GM23338 (cell line): Measurements from ENCODE around the gene ULBP1. TPM values are rescaled to one million over a fixed set of nuclear protein-coding genes. Genes with fewer than 3 reads are reported as not detected.
A peak's percentile ranks its signal among the peaks of the same experiment; 100 is the strongest.

ENCODE experiments used
- ATAC-seq: fragments of 200-7000 bp; cut with Tn5 transposase; 3 replicates; pipeline ENCODE4 v1.9.1; 2020
- DNase-seq: peaks from one replicate; pipeline ENCODE4 v3.0.0-alpha.2; 2015; ENCODE audit warnings: low spot score
- H2AFZ ChIP-seq: fragments of 200-600 bp; sonication (generic); 2 replicates; pipeline ENCODE4 v1.8.0; 2016; ENCODE audit warnings: antibody characterized with exemption, mild to moderate bottlenecking, moderate library complexity
- H3F3A ChIP-seq: fragments of 200-600 bp; sonication (generic); replicated peaks from 2 replicates; pipeline ENCODE4 v1.8.0; 2017; ENCODE audit warnings: antibody characterized with exemption, mixed run types, low read depth
- H3K27ac ChIP-seq: fragments of 200-600 bp; sonication (generic); 2 replicates; pipeline ENCODE4 v1.6.1; 2016; ENCODE audit warnings: low read depth
- H3K27me3 ChIP-seq: fragments of 200-600 bp; sonication (generic); 2 replicates; pipeline ENCODE4 v1.8.0; 2016; ENCODE audit warnings: mild to moderate bottlenecking, mixed run types, moderate library complexity; ENCODE audit not compliant: insufficient read depth
- H3K36me3 ChIP-seq: fragments of 200-600 bp; sonication (generic); 2 replicates; pipeline ENCODE4 v1.8.0; 2016; ENCODE audit warnings: mild to moderate bottlenecking; ENCODE audit not compliant: insufficient read depth
- H3K4me1 ChIP-seq: fragments of 200-600 bp; sonication (generic); 2 replicates; pipeline ENCODE4 v1.8.0; 2016; ENCODE audit warnings: mild to moderate bottlenecking, moderate library complexity; ENCODE audit not compliant: insufficient read depth
- H3K4me2 ChIP-seq: fragments of 200-600 bp; sonication (generic); 2 replicates; pipeline ENCODE4 v1.7.1; 2017; ENCODE audit warnings: mixed run types
- H3K4me3 ChIP-seq: fragments of 200-600 bp; sonication (generic); 2 replicates; pipeline ENCODE4 v1.6.1; 2016; ENCODE audit warnings: mixed run types
- H3K79me2 ChIP-seq: fragments of 200-600 bp; sonication (generic); replicated peaks from 2 replicates; pipeline ENCODE4 v1.8.0; 2017; ENCODE audit warnings: mild to moderate bottlenecking; ENCODE audit not compliant: insufficient read depth
- H3K9me2 ChIP-seq: fragments of 200-600 bp; sonication (generic); 2 replicates; pipeline ENCODE4 v1.8.0; 2017; ENCODE audit not compliant: insufficient read depth
- H4K20me1 ChIP-seq: fragments of 200-600 bp; sonication (generic); replicated peaks from 2 replicates; pipeline ENCODE4 v1.8.0; 2017; ENCODE audit warnings: mild to moderate bottlenecking; ENCODE audit not compliant: insufficient read depth
- H3K27ac Mint-ChIP-seq: 2 replicates; pipeline ENCODE4 v1.8.0; 2020; ENCODE audit warnings: inconsistent platforms, mild to moderate bottlenecking, moderate library complexity, mixed read lengths
- H3K27me3 Mint-ChIP-seq: 3 replicates; pipeline ENCODE4 v1.8.0; 2022; ENCODE audit warnings: low read depth, mild to moderate bottlenecking, moderate library complexity, mixed read lengths, inconsistent platforms; ENCODE audit not compliant: insufficient read depth, poor library complexity
- H3K36me3 Mint-ChIP-seq: 3 replicates; pipeline ENCODE4 v1.8.0; 2021; ENCODE audit warnings: low read depth, mild to moderate bottlenecking, inconsistent platforms, moderate library complexity, mixed read lengths
- H3K4me1 Mint-ChIP-seq: 3 replicates; pipeline ENCODE4 v1.8.0; 2020; ENCODE audit warnings: mild to moderate bottlenecking, inconsistent platforms, mixed read lengths
- H3K4me3 Mint-ChIP-seq: 3 replicates; pipeline ENCODE4 v1.8.0; 2021; ENCODE audit warnings: moderate library complexity, mild to moderate bottlenecking, inconsistent platforms, mixed read lengths
- H3K9me3 Mint-ChIP-seq: 3 replicates; pipeline ENCODE4 v1.8.0; 2020; ENCODE audit warnings: moderate library complexity, mild to moderate bottlenecking, inconsistent platforms, mixed read lengths
- CREB1 ChIP-seq: fragments of 250-450 bp; sonication (Bioruptor Pico); IDR thresholded peaks from 2 replicates; pipeline ENCODE4 v1.5.0; 2020; ENCODE audit warnings: low read depth, mild to moderate bottlenecking, moderate library complexity
- EZH2 ChIP-seq: fragments of 200-600 bp; sonication (generic); IDR thresholded peaks from one replicate; pipeline ENCODE4 v1.8.0; 2017; ENCODE audit warnings: antibody characterized with exemption, mild to moderate bottlenecking, low read depth; ENCODE audit not compliant: unreplicated experiment
- JUNB ChIP-seq: IDR thresholded peaks from one replicate; pipeline ENCODE4 v1.6.1; 2016; ENCODE audit warnings: antibody characterized with exemption; ENCODE audit not compliant: unreplicated experiment
- NANOG ChIP-seq: IDR thresholded peaks from 2 replicates; pipeline ENCODE4 v1.6.1; 2016; ENCODE audit warnings: antibody characterized with exemption, borderline replicate concordance
- POLR2AphosphoS5 ChIP-seq: IDR thresholded peaks from 2 replicates; pipeline ENCODE4 v1.6.1; 2016; ENCODE audit warnings: antibody characterized with exemption, low read depth
- STAT1 ChIP-seq: IDR thresholded peaks from one replicate; pipeline ENCODE4 v1.6.1; 2016; ENCODE audit warnings: antibody characterized with exemption; ENCODE audit not compliant: unreplicated experiment
- ZNF114 ChIP-seq: fragments of 250-450 bp; sonication (Bioruptor Pico); IDR thresholded peaks from 2 replicates; pipeline ENCODE4 v1.5.0; 2020; ENCODE audit warnings: mild to moderate bottlenecking, moderate library complexity
- ZNF331 ChIP-seq: fragments of 250-450 bp; sonication (Bioruptor Pico); IDR thresholded peaks from 2 replicates; pipeline ENCODE4 v1.5.0; 2020; ENCODE audit warnings: low read depth, mild to moderate bottlenecking, moderate library complexity
- long read RNA-seq: library from polyadenylated mRNA; unstranded; transcript quantifications from one replicate; pipeline ENCODE4 v2.0.0, GENCODE V29; 2020; ENCODE audit not compliant: unreplicated experiment
- polyA plus RNA-seq: library from polyadenylated mRNA; unstranded; fragments of >200 nt; fragmentation: Nextera tagmentation; extraction: Ambion mirVana; gene quantifications from 2 replicates; pipeline ENCODE4 v1.2.1, GENCODE V29; 2016
- total RNA-seq: library from RNA; depleted of rRNA; stranded (reverse); fragments of >200 nt; shearing (Covaris generic); gene quantifications from 2 replicates; pipeline ENCODE4 v1.2.3, GENCODE V29; 2014; rRNA removed
- TF ChIP-seq, protein P1 (sequence below): IDR thresholded peaks from 2 replicates; pipeline ENCODE4 v1.6.1; 2016; ENCODE audit warnings: antibody characterized with exemption
- TF ChIP-seq, protein P2 (sequence below), 2 experiments: fragments of 200-600 bp in 1 of 2; sonication (generic) in 1 of 2; conservative IDR thresholded peaks; 2 replicates each; pipeline versions ENCODE4 v1.5.1 to v1.6.1; 2016 to 2017; ENCODE audit warnings: antibody characterized with exemption in 2 of 2, low read depth in 2 of 2, mild to moderate bottlenecking in 2 of 2, moderate library complexity in 1 of 2
- TF ChIP-seq, protein P3 (sequence below): IDR thresholded peaks from one replicate; pipeline ENCODE4 v1.6.1; 2018; ENCODE audit warnings: antibody characterized with exemption; ENCODE audit not compliant: unreplicated experiment
- TF ChIP-seq, protein P4 (sequence below): fragments of 250-450 bp; sonication (Bioruptor Pico); IDR thresholded peaks from 2 replicates; pipeline ENCODE4 v1.5.0; 2020; ENCODE audit warnings: mild to moderate bottlenecking, moderate library complexity

The ULBP1 gene, protein sequence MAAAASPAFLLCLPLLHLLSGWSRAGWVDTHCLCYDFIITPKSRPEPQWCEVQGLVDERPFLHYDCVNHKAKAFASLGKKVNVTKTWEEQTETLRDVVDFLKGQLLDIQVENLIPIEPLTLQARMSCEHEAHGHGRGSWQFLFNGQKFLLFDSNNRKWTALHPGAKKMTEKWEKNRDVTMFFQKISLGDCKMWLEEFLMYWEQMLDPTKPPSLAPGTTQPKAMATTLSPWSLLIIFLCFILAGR
- total RNA-seq (1.0 and 1.7 TPM in 2 replicates), polyA plus RNA-seq (0.74 and 1.3 TPM in 2 replicates)
- long read RNA-seq, partial matches to known transcripts: 0 of 2 reads
- long read RNA-seq, other reads (novel, unspliced or antisense): 0 of 2 reads

DNA sequence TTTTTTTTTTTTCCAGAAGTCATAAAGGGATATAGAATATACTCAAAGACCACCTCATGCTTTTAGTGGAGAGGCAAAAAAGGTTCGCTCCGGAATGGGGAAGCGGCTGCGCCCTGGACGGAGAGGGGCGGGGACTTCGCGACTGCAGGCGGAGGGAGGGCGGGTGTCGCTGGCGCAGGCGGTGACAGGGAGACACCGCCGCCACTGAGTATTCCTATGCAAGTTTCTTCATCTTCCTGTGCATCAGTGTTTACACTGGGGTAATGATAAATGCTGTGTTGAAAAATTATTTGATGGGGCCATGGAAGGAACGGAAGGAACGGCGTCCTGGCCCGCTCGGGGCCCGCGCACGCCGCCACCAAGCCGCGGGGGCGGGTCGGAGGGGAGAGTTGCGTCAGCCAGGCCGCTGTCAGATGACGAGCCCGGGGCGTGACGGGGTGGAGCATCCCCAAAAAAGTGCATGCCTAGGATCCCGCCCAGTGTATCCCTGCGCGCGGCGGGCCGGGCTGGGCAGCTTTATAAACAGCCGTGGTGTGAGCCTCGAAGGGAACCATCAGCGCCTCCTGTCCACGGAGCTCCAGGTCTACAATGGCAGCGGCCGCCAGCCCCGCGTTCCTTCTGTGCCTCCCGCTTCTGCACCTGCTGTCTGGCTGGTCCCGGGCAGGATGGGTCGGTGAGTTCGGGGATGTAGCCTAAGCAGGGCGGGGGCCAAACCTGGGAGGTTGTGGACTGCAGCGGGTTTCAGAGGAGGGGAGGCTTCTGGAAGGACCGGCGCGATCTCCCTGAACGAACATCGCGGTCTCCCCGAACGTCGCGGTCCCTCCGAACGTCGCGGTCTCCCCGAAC is at the start of gene ULBP1:
TSS of gene ULBP1 (plus strand) at position 482 of the 846 bp plus-strand sequence. CDS start at position 589, 107 bp downstream.
- H2AFZ ChIP-seq: peak within 1 kb of the TSS; percentile 96
- H3K27ac Mint-ChIP-seq: peak within 1 kb of the TSS; percentile 96
- peaks cover 100% of the 10 kb centered on the region for H3K27me3 ChIP-seq
- no peak within 1 kb of the TSS for H3K27ac ChIP-seq
- peak within 1 kb of the TSS; percentile 83 for H3K4me3 Mint-ChIP-seq
- peak within 1 kb of the TSS; percentile 98 for H3K4me2 ChIP-seq
- DNase-seq (peak; percentile 92), ATAC-seq (peak; percentile 72)
- H3K4me1 Mint-ChIP-seq: peaks cover 21% of the 10 kb centered on the region
- no peaks in the 10 kb centered on the region for H3K36me3 ChIP-seq
- no peaks in the 10 kb centered on the region for H3K36me3 Mint-ChIP-seq
- peaks cover 95% of the 10 kb centered on the region for H3K27me3 Mint-ChIP-seq
- H3K4me3 ChIP-seq: peak within 1 kb of the TSS; percentile 90
- H3K4me1 ChIP-seq: peaks cover 6% of the 10 kb centered on the region; the same call in 1 of the 2 replicates
- no peaks in the 10 kb centered on the region; the same call in 1 of the 2 replicates for H3F3A ChIP-seq
- no peaks in the 10 kb centered on the region for H3K9me2 ChIP-seq
- H4K20me1 ChIP-seq: no peaks in the 10 kb centered on the region; the same call in 1 of the 2 replicates
- no peaks in the 10 kb centered on the region for H3K79me2 ChIP-seq
- H3K9me3 Mint-ChIP-seq: peaks cover 9% of the 10 kb centered on the region
- TF ChIP-seq, protein P1, sequence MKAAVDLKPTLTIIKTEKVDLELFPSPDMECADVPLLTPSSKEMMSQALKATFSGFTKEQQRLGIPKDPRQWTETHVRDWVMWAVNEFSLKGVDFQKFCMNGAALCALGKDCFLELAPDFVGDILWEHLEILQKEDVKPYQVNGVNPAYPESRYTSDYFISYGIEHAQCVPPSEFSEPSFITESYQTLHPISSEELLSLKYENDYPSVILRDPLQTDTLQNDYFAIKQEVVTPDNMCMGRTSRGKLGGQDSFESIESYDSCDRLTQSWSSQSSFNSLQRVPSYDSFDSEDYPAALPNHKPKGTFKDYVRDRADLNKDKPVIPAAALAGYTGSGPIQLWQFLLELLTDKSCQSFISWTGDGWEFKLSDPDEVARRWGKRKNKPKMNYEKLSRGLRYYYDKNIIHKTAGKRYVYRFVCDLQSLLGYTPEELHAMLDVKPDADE: 0 out of 2 replicates have a peak, but pooled peaks have one; percentile 28
- TF ChIP-seq, protein P2, sequence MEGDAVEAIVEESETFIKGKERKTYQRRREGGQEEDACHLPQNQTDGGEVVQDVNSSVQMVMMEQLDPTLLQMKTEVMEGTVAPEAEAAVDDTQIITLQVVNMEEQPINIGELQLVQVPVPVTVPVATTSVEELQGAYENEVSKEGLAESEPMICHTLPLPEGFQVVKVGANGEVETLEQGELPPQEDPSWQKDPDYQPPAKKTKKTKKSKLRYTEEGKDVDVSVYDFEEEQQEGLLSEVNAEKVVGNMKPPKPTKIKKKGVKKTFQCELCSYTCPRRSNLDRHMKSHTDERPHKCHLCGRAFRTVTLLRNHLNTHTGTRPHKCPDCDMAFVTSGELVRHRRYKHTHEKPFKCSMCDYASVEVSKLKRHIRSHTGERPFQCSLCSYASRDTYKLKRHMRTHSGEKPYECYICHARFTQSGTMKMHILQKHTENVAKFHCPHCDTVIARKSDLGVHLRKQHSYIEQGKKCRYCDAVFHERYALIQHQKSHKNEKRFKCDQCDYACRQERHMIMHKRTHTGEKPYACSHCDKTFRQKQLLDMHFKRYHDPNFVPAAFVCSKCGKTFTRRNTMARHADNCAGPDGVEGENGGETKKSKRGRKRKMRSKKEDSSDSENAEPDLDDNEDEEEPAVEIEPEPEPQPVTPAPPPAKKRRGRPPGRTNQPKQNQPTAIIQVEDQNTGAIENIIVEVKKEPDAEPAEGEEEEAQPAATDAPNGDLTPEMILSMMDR (conservative IDR thresholded peaks at IDR 0.05; ENCODE audit: low read depth in 2 of 2): no peak
- TF ChIP-seq ZNF331 (CRISPR knock-in tag): no peak
- peak; percentile 89 for TF ChIP-seq CREB1 (CRISPR knock-in tag)
- peak; percentile 70 for TF ChIP-seq POLR2AphosphoS5
- no peak for TF ChIP-seq EZH2
- TF ChIP-seq, protein P3, sequence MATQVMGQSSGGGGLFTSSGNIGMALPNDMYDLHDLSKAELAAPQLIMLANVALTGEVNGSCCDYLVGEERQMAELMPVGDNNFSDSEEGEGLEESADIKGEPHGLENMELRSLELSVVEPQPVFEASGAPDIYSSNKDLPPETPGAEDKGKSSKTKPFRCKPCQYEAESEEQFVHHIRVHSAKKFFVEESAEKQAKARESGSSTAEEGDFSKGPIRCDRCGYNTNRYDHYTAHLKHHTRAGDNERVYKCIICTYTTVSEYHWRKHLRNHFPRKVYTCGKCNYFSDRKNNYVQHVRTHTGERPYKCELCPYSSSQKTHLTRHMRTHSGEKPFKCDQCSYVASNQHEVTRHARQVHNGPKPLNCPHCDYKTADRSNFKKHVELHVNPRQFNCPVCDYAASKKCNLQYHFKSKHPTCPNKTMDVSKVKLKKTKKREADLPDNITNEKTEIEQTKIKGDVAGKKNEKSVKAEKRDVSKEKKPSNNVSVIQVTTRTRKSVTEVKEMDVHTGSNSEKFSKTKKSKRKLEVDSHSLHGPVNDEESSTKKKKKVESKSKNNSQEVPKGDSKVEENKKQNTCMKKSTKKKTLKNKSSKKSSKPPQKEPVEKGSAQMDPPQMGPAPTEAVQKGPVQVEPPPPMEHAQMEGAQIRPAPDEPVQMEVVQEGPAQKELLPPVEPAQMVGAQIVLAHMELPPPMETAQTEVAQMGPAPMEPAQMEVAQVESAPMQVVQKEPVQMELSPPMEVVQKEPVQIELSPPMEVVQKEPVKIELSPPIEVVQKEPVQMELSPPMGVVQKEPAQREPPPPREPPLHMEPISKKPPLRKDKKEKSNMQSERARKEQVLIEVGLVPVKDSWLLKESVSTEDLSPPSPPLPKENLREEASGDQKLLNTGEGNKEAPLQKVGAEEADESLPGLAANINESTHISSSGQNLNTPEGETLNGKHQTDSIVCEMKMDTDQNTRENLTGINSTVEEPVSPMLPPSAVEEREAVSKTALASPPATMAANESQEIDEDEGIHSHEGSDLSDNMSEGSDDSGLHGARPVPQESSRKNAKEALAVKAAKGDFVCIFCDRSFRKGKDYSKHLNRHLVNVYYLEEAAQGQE: no peak
- TF ChIP-seq JUNB: no peak
- TF ChIP-seq, protein P4, sequence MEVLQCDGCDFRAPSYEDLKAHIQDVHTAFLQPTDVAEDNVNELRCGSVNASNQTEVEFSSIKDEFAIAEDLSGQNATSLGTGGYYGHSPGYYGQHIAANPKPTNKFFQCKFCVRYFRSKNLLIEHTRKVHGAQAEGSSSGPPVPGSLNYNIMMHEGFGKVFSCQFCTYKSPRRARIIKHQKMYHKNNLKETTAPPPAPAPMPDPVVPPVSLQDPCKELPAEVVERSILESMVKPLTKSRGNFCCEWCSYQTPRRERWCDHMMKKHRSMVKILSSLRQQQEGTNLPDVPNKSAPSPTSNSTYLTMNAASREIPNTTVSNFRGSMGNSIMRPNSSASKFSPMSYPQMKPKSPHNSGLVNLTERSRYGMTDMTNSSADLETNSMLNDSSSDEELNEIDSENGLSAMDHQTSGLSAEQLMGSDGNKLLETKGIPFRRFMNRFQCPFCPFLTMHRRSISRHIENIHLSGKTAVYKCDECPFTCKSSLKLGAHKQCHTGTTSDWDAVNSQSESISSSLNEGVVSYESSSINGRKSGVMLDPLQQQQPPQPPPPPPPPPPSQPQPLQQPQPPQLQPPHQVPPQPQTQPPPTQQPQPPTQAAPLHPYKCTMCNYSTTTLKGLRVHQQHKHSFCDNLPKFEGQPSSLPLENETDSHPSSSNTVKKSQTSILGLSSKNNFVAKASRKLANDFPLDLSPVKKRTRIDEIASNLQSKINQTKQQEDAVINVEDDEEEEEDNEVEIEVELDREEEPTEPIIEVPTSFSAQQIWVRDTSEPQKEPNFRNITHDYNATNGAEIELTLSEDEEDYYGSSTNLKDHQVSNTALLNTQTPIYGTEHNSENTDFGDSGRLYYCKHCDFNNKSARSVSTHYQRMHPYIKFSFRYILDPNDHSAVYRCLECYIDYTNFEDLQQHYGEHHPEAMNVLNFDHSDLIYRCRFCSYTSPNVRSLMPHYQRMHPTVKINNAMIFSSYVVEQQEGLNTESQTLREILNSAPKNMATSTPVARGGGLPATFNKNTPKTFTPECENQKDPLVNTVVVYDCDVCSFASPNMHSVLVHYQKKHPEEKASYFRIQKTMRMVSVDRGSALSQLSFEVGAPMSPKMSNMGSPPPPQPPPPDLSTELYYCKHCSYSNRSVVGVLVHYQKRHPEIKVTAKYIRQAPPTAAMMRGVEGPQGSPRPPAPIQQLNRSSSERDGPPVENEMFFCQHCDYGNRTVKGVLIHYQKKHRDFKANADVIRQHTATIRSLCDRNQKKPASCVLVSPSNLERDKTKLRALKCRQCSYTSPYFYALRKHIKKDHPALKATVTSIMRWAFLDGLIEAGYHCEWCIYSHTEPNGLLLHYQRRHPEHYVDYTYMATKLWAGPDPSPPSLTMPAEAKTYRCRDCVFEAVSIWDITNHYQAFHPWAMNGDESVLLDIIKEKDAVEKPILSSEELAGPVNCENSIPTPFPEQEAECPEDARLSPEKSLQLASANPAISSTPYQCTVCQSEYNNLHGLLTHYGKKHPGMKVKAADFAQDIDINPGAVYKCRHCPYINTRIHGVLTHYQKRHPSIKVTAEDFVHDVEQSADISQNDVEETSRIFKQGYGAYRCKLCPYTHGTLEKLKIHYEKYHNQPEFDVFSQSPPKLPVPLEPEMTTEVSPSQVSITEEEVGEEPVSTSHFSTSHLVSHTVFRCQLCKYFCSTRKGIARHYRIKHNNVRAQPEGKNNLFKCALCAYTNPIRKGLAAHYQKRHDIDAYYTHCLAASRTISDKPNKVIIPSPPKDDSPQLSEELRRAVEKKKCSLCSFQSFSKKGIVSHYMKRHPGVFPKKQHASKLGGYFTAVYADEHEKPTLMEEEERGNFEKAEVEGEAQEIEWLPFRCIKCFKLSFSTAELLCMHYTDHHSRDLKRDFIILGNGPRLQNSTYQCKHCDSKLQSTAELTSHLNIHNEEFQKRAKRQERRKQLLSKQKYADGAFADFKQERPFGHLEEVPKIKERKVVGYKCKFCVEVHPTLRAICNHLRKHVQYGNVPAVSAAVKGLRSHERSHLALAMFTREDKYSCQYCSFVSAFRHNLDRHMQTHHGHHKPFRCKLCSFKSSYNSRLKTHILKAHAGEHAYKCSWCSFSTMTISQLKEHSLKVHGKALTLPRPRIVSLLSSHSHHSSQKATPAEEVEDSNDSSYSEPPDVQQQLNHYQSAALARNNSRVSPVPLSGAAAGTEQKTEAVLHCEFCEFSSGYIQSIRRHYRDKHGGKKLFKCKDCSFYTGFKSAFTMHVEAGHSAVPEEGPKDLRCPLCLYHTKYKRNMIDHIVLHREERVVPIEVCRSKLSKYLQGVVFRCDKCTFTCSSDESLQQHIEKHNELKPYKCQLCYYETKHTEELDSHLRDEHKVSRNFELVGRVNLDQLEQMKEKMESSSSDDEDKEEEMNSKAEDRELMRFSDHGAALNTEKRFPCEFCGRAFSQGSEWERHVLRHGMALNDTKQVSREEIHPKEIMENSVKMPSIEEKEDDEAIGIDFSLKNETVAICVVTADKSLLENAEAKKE (CRISPR knock-in tag): no peak
- no peak for TF ChIP-seq STAT1
- no peak for TF ChIP-seq NANOG
- no peak for TF ChIP-seq ZNF114
